ENCODE measurements around the gene ABCG4. TPM values are rescaled to one million over a fixed set of nuclear protein-coding genes. Genes with fewer than 3 reads are reported as not detected.

Gene ABCG4
- total and polyA plus RNA-seq, 9 of the 15 experiments (the other 6 are each of a cell fraction or from before 2014, with no cell fraction given) = 0.03 to 0.11 (median 0.07) TPM; not detected in 4

DNA sequence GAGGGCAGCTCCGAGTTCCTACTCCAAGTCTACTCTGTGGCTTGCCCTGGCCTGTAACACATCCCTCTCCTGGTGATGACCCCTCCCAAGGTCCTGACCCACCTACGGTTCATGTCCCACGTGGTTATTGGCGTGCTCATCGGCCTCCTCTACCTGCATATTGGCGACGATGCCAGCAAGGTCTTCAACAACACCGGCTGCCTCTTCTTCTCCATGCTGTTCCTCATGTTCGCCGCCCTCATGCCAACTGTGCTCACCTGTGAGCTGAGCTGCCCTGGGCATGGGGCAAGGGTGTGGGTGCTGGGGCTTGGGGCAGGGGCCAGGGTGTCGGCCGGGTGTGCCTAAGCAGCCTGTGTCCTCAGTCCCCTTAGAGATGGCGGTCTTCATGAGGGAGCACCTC, 9.6 kb downstream of the ABCG4 start:
- peaks cover 4 to 51% of the 10 kb centered on the region in 2 experiments; a peak in 4 of 5 replicates for H3K27me3 ChIP-seq (ENCODE audit: control insufficient read depth in 2 of 2, insufficient read depth in 2 of 2, low read length in 2 of 2)
- peaks cover 15 to 20% of the 10 kb centered on the region in 2 experiments; a peak in 4 of 5 replicates for H3K4me1 ChIP-seq (replicated peaks in 1 of 2; ENCODE audit: control insufficient read depth in 2 of 2, insufficient read depth in 2 of 2, low read length in 2 of 2)
- no peaks in the 10 kb centered on the region for H3K9me3 ChIP-seq (replicated peaks; ENCODE audit: control insufficient read depth, insufficient read depth, low read depth, low read length)
- no peak overlapping the region for H3K9ac ChIP-seq (ENCODE audit: insufficient read depth in 1 of 2, low read depth in 2 of 2, low read length in 2 of 2)
- POLR2A ChIA-PET = interaction anchor here (0.5 to 1.1 kb wide), 3 partner anchors 43 to 65 kb away, joined by 3 to 5 read pairs (median 3); no protein-coding TSS in a partner anchor
- H4K20me1 ChIP-seq (replicated peaks; ENCODE audit: control insufficient read depth, insufficient read depth, low read length) = no peaks in the 10 kb centered on the region
- no peak for ATAC-seq
- no peak overlapping the region for H3K27ac ChIP-seq (ENCODE audit: extremely low read depth, low read depth, low read length)
- no peak overlapping the region for H3K4me3 ChIP-seq
- no peaks in the 10 kb centered on the region for H3K36me3 ChIP-seq (ENCODE audit: control insufficient read depth, insufficient read depth, low read length)
- CTCF ChIA-PET (ENCODE audit: low intra/inter-chr PET ratio) = interaction anchor here (0.6 kb wide), 1 partner anchor 229 kb away, joined by 4 read pairs; no protein-coding TSS in a partner anchor
- H3K9me1 ChIP-seq (ENCODE audit: control insufficient read depth, insufficient read depth, low read length) = no peaks in the 10 kb centered on the region
- FAIRE-seq = no peak
- H3K79me2 ChIP-seq (ENCODE audit: control insufficient read depth, insufficient read depth, low read length) = no peaks in the 10 kb centered on the region
- H3K4me2 ChIP-seq (ENCODE audit: insufficient read depth, low read length) = no peak overlapping the region
- DNase-seq (ENCODE audit: extremely low read depth in 1 of 4, low spot score in 3 of 4) = no peak
- intact Hi-C loops (cut with micrococcal nuclease) = loop anchor here (5.0 kb wide), 1 partner anchor 56 kb away; the partner anchor contains the start of gene DPAGT1
- in situ Hi-C loops (cut with MboI) = no loop called here
- WGBS (ENCODE audit: insufficient coverage, low coverage, missing lambda C conversion rate) = 13% methylated on average over 11 of the region's 13 CpGs
- H2AFZ ChIP-seq (ENCODE audit: low read depth, low read length) = no peak overlapping the region
- no TSS peak for BruUV-seq (replicated peaks)
- TF ChIP-seq MCM2 (IDR thresholded peaks at IDR 0.05; ENCODE audit: low read depth) = no peak
- no peak for TF ChIP-seq FOXJ3 (CRISPR knock-in tag; IDR thresholded peaks at IDR 0.05)
- TF ChIP-seq HMG20B (CRISPR knock-in tag; IDR thresholded peaks at IDR 0.05) = no peak
- no peak for TF ChIP-seq POLR2AphosphoS2 (IDR thresholded peaks at IDR 0.05; ENCODE audit: low read length)
- no peak for TF ChIP-seq ATF7 (IDR thresholded peaks at IDR 0.05)
- no peak for TF ChIP-seq EP400 (IDR thresholded peaks at IDR 0.05)
- no peak for TF ChIP-seq ZBTB7A (IDR thresholded peaks at IDR 0.05; ENCODE audit: borderline replicate concordance, control insufficient read depth, low read depth, low read length)
- no peak for TF ChIP-seq RAD51 (IDR thresholded peaks at IDR 0.05; ENCODE audit: borderline replicate concordance, low read depth)
- TF ChIP-seq, protein P1, sequence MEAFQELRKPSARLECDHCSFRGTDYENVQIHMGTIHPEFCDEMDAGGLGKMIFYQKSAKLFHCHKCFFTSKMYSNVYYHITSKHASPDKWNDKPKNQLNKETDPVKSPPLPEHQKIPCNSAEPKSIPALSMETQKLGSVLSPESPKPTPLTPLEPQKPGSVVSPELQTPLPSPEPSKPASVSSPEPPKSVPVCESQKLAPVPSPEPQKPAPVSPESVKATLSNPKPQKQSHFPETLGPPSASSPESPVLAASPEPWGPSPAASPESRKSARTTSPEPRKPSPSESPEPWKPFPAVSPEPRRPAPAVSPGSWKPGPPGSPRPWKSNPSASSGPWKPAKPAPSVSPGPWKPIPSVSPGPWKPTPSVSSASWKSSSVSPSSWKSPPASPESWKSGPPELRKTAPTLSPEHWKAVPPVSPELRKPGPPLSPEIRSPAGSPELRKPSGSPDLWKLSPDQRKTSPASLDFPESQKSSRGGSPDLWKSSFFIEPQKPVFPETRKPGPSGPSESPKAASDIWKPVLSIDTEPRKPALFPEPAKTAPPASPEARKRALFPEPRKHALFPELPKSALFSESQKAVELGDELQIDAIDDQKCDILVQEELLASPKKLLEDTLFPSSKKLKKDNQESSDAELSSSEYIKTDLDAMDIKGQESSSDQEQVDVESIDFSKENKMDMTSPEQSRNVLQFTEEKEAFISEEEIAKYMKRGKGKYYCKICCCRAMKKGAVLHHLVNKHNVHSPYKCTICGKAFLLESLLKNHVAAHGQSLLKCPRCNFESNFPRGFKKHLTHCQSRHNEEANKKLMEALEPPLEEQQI (IDR thresholded peaks at IDR 0.05) = no peak
- TF ChIP-seq ZNF408 (CRISPR knock-in tag; IDR thresholded peaks at IDR 0.05; ENCODE audit: low read depth) = no peak
- TF ChIP-seq, protein P2, sequence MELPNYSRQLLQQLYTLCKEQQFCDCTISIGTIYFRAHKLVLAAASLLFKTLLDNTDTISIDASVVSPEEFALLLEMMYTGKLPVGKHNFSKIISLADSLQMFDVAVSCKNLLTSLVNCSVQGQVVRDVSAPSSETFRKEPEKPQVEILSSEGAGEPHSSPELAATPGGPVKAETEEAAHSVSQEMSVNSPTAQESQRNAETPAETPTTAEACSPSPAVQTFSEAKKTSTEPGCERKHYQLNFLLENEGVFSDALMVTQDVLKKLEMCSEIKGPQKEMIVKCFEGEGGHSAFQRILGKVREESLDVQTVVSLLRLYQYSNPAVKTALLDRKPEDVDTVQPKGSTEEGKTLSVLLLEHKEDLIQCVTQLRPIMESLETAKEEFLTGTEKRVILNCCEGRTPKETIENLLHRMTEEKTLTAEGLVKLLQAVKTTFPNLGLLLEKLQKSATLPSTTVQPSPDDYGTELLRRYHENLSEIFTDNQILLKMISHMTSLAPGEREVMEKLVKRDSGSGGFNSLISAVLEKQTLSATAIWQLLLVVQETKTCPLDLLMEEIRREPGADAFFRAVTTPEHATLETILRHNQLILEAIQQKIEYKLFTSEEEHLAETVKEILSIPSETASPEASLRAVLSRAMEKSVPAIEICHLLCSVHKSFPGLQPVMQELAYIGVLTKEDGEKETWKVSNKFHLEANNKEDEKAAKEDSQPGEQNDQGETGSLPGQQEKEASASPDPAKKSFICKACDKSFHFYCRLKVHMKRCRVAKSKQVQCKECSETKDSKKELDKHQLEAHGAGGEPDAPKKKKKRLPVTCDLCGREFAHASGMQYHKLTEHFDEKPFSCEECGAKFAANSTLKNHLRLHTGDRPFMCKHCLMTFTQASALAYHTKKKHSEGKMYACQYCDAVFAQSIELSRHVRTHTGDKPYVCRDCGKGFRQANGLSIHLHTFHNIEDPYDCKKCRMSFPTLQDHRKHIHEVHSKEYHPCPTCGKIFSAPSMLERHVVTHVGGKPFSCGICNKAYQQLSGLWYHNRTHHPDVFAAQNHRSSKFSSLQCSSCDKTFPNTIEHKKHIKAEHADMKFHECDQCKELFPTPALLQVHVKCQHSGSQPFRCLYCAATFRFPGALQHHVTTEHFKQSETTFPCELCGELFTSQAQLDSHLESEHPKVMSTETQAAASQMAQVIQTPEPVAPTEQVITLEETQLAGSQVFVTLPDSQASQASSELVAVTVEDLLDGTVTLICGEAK (IDR thresholded peaks at IDR 0.05) = no peak
- TF ChIP-seq, protein P2 (CRISPR knock-in tag; IDR thresholded peaks at IDR 0.05) = no peak
- TF ChIP-seq ZNF24 (IDR thresholded peaks at IDR 0.05) = no peak
